GM19328 (cell line): Measurements from ENCODE around the gene RNF169.
"Not testable (repeated sequence)": the region's sequence is repeated elsewhere in the genome, so short reads cannot be mapped to it uniquely, and the experiment has no call there.

ENCODE experiments used
- ATAC-seq: cut with Tn5 transposase; IDR thresholded peaks from one replicate; pipeline ENCODE4 v1.9.1; 2021; ENCODE audit warnings: mild to moderate bottlenecking, moderate library complexity; ENCODE audit not compliant: unreplicated experiment

The RNF169 gene

DNA sequence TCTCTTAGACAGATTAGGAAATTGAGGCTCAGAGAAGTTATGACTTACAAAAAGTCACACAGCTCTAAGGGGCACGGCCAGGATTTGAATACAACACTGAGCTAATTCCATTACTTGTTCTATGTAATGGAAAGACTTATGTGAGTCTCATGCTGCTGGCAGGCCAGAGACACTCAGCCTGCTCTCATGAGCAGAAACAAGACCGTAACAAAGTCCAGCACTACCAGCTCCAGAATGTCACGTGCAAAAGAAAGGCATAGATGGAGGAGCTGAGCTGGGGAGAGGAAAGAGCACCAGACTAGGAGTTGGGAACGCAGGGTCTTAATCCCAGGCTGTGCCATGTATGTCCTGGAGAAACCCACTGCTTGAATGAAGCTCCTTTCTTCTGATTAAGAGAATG, 19.3 kb upstream of the RNF169 start:
- ATAC-seq, result no peak

DNA sequence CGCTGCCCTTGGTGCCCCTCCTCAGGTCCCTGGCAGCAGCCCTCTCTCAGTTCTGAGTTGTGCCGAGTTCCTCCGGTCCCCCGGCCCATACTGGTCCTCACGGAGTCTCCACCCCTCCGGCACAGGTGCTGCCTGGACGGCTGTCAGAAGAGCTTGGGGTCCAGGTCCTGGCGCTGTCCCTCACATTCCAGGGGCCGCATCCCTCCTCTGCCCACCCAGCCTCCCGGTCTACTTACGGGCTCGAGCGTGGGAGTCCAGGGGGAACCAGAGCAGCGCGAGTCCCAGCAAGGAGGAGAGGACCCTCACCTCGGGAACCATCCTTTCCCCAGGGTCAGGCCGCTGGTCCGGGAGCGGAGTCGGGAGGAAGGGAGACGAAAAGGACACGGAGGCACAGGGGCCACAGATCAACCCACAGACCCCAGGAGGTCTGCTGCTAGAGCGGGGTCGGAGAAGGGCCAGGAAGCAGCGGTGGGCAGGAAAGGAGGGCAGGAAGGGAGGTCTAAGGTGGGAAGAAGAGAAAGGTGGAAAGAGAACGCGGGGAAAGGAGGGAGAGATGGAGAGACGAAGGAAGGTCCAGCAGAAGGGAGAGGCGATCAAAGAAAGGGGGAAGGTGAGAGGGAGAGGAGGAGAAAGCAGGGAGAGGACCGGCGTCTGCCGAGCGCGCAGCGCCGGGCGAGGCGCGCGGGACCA, 17.9 kb upstream of the RNF169 start:
- ATAC-seq, result no peak

DNA sequence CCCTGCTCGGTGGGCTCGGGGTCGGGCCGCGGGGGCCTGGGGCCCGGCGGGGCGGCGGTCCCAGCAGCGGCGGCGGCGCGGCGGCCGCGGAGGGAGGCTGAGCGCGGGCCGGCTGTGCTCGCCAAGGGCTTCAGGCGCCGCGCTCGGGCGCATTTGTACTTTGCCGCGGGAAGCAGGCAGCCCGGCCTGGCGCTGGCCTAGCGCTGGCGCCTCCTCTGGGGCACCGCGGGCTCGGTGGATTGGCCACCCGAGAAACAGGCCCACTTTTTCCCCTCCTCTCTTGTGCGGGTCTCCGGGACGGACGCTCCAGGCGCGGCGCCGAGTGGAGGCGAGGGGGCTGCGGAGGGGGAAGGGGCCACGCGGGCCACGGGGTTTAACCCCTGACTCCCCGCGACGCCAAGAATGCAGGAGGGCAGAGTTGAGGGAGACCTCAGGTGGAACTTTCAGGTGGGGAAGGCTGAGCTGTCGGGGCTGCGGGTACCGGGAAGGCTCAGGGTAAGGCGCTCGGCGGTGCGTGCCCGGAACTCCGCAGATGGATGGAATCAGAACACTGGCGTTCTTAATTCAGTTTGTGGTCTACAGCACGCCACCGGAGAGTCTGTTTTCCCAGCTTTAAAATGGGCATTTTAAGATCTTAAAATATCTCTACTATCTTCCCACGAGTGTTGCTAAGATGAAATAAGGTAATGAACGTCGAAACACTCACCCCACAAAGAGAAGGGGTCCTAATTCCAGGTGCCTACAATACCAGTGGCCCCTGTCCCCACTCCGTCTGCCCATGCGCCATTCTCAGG, 17.2 kb upstream of the RNF169 start, which contains the start of gene CHRDL2:
TSS of gene CHRDL2 (minus strand) at position 126 of the 794 bp plus-strand sequence. CDS start 538 bp downstream, outside the sequence.
- ATAC-seq, result no peak

DNA sequence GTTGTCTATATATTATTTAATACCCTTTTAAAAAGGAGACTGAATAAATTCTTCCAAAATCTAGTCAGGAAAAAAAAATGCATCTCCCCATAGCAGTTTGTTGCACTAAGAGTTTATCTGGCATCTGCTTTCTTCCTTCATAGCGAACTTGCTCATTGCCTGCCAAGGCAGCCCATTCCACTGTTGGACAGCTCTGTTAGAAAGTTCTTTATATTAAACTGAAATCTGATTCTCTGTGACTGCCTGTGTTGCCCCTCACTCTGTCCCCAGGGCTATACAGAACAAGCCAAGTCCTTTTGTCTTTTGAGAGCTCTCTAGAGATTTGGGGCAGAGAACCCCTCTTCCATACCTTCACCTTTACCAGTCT, 14.1 kb upstream of the RNF169 start:
- no peak for ATAC-seq

DNA sequence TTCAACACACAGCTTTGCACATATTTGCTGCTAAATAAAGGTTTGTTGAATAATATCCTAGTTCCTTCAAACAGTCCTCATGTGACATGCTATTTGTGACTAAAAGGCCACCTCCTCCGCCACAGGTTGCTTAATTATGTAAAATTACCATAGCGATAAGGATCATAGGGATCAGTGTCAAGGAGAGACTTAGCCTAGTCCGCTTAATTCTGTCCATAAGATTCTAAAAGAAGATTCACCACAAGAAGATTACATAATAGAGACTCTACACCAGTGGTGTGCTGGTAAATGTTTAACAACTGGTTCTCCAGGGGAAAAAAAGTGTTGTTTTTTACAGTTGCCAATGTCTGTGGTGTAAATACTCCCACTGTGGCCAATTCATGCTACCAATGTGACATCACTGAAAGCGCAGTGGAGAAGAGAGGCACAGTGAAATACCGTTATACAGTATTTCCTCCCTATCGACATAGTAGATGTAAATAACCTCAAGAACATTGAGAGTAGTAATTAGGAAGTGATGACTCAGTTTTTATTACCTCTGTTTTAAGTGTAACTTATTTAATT, 13.2 kb upstream of the RNF169 start:
- no peak for ATAC-seq

DNA sequence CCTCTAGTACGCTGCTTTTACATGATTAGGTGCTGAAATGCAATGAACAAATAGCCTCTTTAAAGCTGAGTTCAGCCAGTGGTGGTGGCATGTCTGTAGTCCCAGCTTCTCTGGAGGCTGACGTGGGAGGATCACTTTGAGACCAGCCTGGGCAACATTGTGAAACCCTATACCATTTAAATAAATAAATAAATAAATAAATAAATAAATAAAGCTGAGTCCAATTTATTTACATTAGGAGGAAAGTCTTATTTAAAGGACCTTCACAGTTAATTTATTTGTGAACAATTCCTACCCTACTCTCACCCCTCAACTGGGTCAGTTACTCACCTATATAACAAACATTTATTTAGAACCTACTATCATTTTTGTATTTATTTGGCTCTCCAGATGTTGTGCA, 12.6 kb upstream of the RNF169 start:
- no peak for ATAC-seq

DNA sequence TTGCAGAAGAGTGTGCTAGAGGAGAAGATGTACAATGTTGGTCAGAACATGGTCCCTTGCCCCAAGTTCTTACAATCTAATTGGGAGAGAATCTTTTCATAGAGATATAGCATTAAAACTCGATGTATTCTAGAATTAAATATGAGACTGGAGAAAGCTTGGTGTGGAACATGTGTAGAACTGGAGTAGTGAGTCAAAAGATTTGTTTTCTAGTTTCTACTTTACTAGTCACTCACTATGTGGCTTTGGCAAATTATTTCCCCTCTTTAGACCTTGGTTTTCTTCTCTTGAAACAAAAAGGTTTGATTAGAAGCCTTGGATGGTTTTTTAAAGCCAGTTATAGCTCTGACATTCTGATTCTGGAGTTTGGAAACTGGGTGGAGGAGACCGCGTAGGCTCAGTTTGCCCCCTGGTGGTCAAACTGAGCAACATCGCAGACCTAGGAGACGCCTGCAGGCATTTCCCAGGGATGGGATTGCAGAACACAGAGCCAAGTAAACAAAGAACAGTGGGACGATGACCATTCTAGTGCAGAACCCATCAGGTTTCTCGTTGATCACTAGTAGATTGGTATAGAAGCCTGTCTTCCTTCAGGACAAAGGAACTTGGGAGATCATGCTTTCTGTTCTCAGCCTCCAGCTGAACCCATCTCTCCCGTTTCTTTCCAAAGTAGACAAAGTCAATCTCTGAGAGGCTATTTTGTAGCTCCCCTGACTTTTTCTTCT, 8.9 kb upstream of the RNF169 start:
- ATAC-seq, result no peak

DNA sequence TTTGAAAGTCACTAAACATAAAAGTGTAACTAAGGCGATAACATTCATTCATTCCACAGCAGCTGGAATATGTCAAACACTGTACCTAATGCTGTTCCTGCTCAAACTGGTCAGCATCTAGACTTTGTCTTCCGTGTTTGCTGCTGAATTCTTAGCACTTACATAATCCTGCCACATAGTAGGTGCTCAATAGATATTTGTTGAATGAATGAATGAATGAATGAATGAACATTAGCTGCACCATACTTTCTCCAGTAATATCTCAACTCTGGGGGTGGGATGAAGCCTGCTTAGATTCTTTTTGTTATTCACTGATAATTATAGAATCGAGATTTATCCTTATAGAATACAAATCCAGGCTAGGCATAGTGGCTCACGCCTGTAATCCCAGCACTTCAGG, 6.6 kb upstream of the RNF169 start:
- ATAC-seq, result no peak

DNA sequence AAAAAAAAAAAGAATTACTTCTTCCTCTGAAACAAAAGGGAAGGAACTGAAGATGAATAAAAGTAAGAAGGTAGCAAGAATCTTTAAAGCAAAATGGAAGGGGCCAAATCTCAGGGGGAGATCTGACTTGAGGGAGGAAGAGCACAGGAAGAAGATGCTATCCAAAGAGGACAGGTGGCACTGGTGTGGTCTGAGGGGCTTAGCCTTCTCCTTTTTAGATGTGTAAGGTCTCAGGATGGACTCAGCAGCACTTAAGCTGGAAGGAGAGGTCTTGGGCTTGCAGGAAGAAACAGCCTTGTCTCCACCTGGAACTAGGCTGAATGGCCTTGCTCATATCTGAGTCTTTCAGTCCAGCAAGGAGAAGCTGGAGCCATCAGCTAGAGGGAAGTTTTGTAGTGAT, 5.0 kb upstream of the RNF169 start:
- no peak for ATAC-seq

DNA sequence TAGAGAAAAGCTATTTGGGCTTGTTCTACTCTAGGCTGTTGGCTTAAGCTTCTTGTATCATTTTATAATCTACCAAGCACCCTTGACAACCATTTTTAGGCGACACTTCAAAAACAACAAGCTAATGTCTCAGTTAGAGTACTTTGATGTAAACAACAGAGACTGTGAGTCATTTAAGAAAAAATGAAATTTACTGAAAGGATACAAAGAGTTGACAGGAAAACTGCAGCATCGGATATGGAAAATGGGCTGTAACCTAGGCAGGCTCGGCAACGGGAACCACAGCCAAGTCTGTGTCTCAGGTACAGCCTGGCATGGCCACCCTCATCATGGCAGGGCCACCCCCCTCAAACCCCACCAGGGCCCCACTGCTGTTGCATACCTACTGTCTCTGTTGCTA, 4.4 kb upstream of the RNF169 start:
- ATAC-seq, result no peak

DNA sequence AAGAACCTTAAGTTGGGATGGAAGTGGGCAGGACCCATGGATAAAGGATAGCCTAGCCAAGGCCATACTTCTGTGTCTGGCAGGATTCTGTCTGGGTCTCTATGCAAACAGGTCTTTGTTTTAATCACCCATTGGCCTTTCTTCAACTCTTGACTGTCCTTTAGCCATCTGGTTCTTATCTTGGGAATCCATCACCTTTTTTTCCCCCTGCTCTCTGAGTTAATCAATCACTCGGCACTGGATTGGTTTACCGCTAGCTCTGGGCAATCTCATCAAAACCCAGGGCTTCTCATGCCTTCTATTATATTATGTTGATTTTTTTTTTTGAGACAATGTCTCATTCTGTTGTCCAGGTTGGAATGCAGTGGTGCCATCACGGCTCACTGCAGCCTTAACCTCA, 1.8 kb upstream of the RNF169 start:
- no peak for ATAC-seq

DNA sequence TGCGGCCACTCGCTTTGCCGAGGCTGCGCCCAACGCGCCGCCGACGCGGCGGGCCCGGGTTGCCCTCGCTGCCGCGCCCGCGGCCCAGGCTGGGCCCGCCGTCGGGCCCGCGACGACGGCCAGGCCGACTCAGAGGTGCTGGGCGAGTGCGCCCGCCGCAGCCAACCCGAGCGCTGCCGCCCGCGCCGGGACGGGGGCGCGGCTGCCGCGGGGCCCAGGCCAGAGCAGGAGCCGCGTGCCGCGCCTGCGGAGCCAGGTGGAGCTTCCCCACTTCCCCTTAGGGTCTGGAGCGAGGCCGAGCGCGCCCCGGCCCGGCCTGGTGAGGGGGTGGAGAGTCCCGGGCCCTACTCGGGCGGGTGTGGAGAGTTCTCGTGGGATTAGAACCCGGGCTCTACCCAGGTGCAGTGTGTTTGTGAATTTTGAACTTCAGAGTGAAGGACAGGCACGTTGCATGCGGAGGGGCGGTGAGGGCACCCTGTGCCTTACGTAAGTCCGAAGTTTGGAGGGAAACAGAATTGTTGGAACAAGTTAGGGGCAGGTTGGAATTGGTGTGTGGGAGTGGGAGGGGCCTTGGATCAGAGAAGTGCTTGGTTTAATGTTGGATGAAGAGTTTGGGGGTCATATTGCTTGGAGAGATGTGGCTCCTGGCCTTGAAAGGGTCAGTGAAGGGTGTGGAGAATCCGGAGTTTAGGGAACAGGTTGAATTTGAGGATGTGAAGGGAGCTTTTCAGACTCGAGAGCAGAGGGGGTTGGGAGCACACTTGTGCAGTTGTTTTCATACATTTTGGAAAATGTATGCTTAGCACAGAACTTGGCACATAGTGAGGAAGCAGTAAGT, 697 bp downstream of the RNF169 start:
- peak; percentile 36 for ATAC-seq

DNA sequence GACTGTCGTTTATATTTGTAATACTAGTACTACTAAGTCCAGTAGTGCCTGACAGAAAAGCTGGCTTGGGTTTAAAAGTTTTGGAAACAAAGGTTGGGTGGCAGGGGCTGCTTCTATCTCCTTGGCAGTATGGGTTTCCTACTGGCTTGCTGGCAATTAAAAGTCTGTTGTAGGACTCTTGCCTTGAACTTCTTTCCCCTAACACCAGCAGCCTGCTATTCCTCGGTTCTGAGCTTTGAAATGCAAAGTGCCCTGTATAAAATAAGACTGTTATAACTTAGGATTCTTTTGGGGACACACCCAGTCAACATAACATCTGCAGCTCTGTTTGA, 1.3 kb downstream of the RNF169 start:
- ATAC-seq, result no peak

DNA sequence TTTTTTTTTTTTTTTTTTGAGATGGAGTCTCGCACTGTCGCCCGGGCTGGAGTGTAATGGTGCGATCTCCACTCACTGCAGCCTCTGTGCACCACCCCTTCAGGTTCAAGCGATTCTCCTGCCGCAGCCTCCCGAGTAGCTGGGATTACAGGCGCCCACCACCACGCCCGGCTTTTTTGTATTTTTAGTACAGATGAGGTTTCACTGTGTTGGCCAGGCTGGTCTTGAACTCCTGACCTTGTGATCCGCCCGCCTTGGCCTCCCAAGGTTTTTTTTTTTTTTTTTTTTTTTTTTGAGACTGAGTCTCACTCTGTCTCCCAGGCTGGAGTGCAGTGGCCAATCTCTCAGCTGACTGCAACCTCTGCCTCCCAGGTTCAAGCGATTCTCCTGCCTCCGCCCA, 1.9 kb downstream of the RNF169 start:
- not testable (repeated sequence) for ATAC-seq

DNA sequence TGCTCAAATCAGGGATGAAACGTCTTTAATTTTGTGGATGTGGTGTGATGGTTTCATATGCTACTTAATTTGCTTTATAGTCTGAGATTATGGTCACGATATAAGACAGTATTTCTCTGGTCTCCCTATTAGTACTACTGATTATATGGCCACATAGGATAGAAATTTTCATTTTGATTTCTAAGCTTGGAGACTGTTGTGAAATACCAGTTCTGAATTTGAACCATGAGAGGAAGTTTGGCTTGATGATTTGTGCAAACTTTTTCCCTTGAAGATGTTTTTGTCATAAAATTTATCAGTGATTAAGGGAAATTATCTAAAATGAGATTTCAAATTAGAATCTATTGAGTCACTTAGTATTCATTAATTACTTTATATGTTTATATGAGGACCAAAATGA, 2.7 kb downstream of the RNF169 start:
- no peak for ATAC-seq

DNA sequence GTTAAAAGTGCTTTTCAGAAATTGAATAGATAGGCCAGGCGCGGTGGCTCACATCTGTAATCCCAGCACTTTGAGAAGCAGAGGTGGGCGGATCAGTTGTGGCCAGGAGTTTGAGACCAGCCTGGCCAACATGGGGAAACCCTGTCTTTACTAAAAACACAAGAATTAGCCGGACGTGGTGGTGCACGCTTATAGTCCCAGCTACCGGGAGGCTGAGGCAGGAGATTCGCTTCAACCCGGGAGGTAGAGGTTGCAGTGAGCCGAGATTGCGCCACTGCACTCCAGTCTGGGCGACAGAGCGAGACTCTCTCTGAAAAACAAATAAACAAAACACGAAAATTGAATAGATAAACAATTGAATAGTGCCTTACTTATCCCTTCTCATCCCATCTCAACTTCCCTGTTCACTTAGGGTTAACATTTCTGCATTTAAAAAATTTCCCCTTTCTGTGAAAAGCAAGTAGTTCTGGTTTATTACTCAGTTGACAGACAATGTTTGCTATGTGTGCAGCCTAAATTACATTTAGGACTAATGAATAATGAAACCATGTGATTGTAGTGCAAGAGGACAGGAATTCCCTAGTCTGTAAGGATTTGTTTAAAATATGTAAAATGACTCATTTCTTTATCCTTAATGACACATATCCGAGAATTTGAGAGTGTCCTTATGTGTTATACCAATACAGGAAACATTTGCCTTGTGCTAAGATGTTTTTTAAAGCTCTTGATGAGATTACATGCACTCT, 6.0 kb downstream of the RNF169 start:
- no peak for ATAC-seq

DNA sequence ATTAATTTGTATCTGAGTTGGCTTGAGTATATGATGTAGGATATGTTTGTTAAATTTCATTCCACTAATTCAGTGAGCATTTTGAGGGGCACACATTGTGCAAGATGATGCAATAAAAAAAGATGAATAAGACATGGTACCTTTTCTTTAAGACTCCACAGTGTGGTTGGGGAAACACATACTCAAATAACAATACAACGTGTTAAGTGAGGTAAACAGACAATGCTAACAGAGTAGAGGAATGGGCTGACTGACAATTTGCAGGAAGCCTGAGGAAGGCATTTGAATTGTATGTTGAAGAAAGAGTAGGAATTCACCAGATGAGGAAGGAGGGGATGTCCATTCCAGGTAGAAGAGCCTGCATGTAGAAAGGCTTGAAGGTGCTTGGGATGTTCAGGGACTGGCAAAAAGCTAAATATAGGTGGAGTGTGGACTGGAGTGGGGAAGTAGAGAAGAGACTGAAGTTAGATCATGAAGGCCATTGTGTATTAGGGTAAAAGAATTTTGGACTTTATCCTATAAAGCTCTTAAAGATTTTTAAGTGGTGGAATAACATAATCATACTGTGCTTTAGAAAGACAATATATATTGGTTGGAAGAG, 6.8 kb downstream of the RNF169 start:
- no peak for ATAC-seq

DNA sequence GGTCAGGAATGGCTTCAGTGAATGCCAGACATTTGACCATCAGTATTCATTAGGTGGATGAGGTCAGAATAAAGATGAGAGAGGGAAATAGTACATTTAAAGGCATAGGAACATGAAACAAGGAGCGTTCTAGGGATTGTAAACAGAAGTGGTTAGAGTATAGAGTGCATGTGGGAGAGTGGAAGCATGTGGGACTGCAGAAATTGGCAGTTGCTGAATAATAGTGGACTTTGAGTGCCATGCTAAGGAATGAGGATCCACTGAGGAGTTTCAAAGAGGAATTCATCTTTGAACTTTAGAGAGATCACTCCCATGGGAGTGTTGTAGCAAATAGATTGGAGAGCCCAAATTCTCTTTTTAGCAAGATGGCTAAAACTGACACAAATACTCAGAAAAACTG, 7.9 kb downstream of the RNF169 start:
- no peak for ATAC-seq

DNA sequence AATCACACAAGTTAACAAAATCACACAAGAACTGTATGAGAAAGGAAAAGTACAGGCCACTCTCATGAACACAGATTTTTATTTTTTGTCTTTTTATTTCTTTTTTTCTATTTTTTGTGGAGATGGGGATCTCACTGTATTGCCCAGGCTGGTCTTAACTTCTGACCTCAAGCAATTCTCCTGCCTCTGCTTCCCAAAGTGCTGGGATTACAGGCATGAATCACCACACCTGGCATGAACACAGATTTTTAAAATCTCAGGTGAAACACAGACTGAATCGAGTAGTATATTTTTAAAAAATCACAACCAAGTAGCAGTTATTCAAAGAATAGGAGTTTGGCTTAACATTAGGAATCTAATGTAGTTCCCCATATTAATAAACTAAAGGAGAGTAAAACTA, 18.3 kb downstream of the RNF169 start:
- ATAC-seq, result no peak

DNA sequence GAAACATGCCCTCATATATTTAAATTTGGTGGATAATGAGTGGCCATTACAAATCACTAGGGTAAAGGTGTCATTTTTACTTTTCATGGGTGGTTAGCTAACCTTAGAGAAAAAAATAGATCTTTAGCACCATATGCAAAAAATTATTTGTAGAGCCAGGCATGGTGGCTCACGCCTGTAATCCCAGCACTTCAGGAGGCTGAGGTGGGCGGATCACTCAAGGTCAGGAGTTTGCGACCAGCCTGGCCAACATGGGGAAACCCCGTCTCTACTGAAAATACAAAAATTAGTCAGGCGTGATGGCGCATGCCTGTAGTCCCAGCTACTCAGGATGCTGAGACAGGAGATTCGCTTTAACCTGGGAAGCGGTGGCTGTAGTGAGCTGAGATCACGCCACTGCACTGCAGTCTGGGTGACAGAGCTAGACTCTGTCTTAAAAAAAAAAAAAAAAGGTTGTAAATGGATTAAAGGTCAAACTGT, 19.6 kb downstream of the RNF169 start:
- peak; percentile 58 for ATAC-seq
